MCF 10A (cell line): ENCODE measurements around the gene RAB36. TPM values are rescaled to one million over a fixed set of nuclear protein-coding genes. Genes with fewer than 3 reads are reported as not detected.
A peak's percentile ranks its signal among the peaks of the same experiment; 100 is the strongest.

Experiments used
- BruUV-seq: library from RNA; stranded (reverse); fragments of 400-500 nt; replicated peaks from 2 replicates; lab custom pipeline; 2021; lab: Mats Ljungman, UMichigan
- CTCF ChIA-PET: fragments of 300-600 bp; sonication (Branson Sonifier 250); formaldehyde crosslinking; extraction: SDS; loops from one replicate; lab custom pipeline; 2021; ENCODE audit warnings: antibody characterized with exemption, inconsistent platforms; lab: Yijun Ruan, JAX
- POLR2A ChIA-PET: fragments of 300-600, 350-650 bp; sonication (Branson Sonifier 250); formaldehyde crosslinking; extraction: SDS; loops from one replicate; lab custom pipeline; 2020; ENCODE audit warnings: antibody characterized with exemption, inconsistent platforms; lab: Yijun Ruan, JAX
- DNase-seq: peaks from one replicate; pipeline ENCODE4 v3.0.0-alpha.2; 2018; ENCODE audit not compliant: unreplicated experiment
- H3K27ac Mint-ChIP-seq: one replicate; pipeline ENCODE4 v1.8.0; 2022; ENCODE audit warnings: mild to moderate bottlenecking, low read depth, mixed read lengths; ENCODE audit not compliant: unreplicated experiment
- H3K27me3 Mint-ChIP-seq: one replicate; pipeline ENCODE4 v1.8.0; 2022; ENCODE audit warnings: mixed read lengths; ENCODE audit not compliant: insufficient read depth, unreplicated experiment
- H3K36me3 Mint-ChIP-seq: one replicate; pipeline ENCODE4 v1.8.0; 2022; ENCODE audit warnings: mild to moderate bottlenecking, moderate library complexity, mixed read lengths; ENCODE audit not compliant: insufficient read depth, unreplicated experiment
- H3K4me1 Mint-ChIP-seq: one replicate; pipeline ENCODE4 v1.8.0; 2022; ENCODE audit warnings: mixed read lengths; ENCODE audit not compliant: insufficient read depth, unreplicated experiment
- H3K4me3 Mint-ChIP-seq: one replicate; pipeline ENCODE4 v1.8.0; 2022; ENCODE audit warnings: mild to moderate bottlenecking, moderate library complexity, mixed read lengths; ENCODE audit not compliant: unreplicated experiment
- H3K9me3 Mint-ChIP-seq: one replicate; pipeline ENCODE4 v1.8.0; 2022; ENCODE audit warnings: mixed read lengths; ENCODE audit not compliant: unreplicated experiment
- intact Hi-C: fragments of 100-400 bp; cut with micrococcal nuclease; formaldehyde crosslinking; loops from 2 replicates; pipeline ENCODE4 v1.14.1; 2022
- total RNA-seq: library from RNA; stranded (reverse); gene quantifications from 2 replicates; pipeline ENCODE4 v1.2.3, GENCODE V29; 2022
- TF ChIP-seq, protein P1 (sequence below): fragments of 200-600 bp; IDR thresholded peaks from one replicate; pipeline ENCODE4 v1.8.0; 2022; ENCODE audit warnings: antibody characterized with exemption, mild to moderate bottlenecking; ENCODE audit not compliant: unreplicated experiment

The RAB36 gene
- total RNA-seq, 1 experiment from 2014 or later: 8.5 TPM

DNA sequence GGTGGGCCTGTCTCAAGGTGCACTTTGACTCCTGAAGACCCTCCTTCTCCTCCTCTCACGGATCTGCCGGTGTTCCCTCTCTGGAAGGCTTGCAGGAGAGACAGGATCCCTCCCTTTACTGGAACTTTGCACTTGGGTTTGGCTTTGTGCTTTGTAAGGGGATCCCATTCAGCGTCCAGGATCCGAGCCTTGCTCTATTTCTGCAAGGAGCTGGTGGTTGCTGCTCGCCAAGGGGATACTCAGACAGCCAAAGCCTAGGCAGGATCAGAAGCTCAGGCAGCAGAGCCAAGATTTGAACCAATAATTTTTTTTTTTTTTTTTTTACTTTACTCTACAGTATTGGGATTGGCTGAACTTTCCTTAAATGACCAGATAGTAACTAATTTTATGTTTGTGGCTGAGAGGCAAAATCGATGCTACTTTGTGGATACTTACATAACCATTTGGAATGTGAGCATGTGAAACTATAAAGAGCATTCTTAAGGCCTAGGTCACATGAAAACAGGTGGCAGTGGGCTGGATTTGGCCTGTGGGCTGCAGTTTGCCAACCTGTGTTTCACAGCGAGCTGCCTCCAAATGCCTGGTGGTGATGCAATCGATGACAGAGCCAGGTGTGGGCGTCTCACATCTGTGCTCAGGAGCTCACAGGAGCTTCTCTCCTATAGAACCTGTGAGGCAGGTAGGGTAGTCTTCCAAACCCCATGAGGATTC, 60.2 kb downstream of the RAB36 start:
- peak; percentile 80 for DNase-seq
- Mint-ChIP-seq H3K27ac (no peak overlapping the region), H3K27me3 (no peaks in the 10 kb centered on the region)

GRCh38 chr22:23206915-23207314, 61.6 kb downstream of the RAB36 start:
- DNase-seq: no peak
- Mint-ChIP-seq H3K27me3 (no peaks in the 10 kb centered on the region), H3K27ac (no peak overlapping the region), H3K4me1 (peaks cover 37% of the 10 kb centered on the region), H3K9me3 (no peaks in the 10 kb centered on the region), H3K36me3 (peaks cover 11% of the 10 kb centered on the region), H3K4me3 (no peak overlapping the region)
- ChIA-PET CTCF (interaction anchor here (0.7 to 1.4 kb wide), 7 partner anchors 9 to 1633 kb away, joined by 3 to 4 read pairs (median 3); no protein-coding TSS in a partner anchor), POLR2A (interaction anchor here (2.8 kb wide), 1 partner anchor 19 kb away, joined by 23 read pairs; no protein-coding TSS in a partner anchor)
- intact Hi-C loops: no loop called here
- BruUV-seq: no TSS peak
- TF ChIP-seq, protein P1, sequence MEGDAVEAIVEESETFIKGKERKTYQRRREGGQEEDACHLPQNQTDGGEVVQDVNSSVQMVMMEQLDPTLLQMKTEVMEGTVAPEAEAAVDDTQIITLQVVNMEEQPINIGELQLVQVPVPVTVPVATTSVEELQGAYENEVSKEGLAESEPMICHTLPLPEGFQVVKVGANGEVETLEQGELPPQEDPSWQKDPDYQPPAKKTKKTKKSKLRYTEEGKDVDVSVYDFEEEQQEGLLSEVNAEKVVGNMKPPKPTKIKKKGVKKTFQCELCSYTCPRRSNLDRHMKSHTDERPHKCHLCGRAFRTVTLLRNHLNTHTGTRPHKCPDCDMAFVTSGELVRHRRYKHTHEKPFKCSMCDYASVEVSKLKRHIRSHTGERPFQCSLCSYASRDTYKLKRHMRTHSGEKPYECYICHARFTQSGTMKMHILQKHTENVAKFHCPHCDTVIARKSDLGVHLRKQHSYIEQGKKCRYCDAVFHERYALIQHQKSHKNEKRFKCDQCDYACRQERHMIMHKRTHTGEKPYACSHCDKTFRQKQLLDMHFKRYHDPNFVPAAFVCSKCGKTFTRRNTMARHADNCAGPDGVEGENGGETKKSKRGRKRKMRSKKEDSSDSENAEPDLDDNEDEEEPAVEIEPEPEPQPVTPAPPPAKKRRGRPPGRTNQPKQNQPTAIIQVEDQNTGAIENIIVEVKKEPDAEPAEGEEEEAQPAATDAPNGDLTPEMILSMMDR: no peak

More for the DNA sequence above, 60.2 kb downstream of the RAB36 start:
- Mint-ChIP-seq H3K4me1 (peaks cover 31% of the 10 kb centered on the region), H3K4me3 (no peak overlapping the region), H3K9me3 (no peaks in the 10 kb centered on the region), H3K36me3 (peaks cover 11% of the 10 kb centered on the region)
- ChIA-PET POLR2A (interaction anchor here (0.7 to 2.8 kb wide), 10 partner anchors 10 to 76 kb away, joined by 3 to 23 read pairs (median 3); partner anchors contain the start of gene BCR), CTCF (interaction anchor here (0.6 to 1.5 kb wide), 7 partner anchors 32 to 295 kb away, joined by 3 to 4 read pairs (median 3); no protein-coding TSS in a partner anchor)
- intact Hi-C loops: no loop called here
- TF ChIP-seq, protein P1: no peak
- no TSS peak for BruUV-seq

GRCh38 chr22:23207729-23208393, 62.6 kb downstream of the RAB36 start:
- intact Hi-C loops: no loop called here
- Mint-ChIP-seq H3K4me3 (no peak overlapping the region), H3K27me3 (no peaks in the 10 kb centered on the region), H3K9me3 (no peaks in the 10 kb centered on the region), H3K27ac (no peak overlapping the region), H3K4me1 (peaks cover 31% of the 10 kb centered on the region), H3K36me3 (peaks cover 11% of the 10 kb centered on the region)
- DNase-seq: no peak
- TF ChIP-seq, protein P1: no peak
- CTCF ChIA-PET: interaction anchor here (0.9 to 1.3 kb wide), 6 partner anchors 8 to 252 kb away, joined by 3 to 5 read pairs (median 4); no protein-coding TSS in a partner anchor
- BruUV-seq: no TSS peak
- POLR2A ChIA-PET: no interaction called here
